Hepatocyte (in vitro differentiated cells): Measurements from ENCODE around the gene VGLL3. TPM values are rescaled to one million over a fixed set of nuclear protein-coding genes. Genes with fewer than 3 reads are reported as not detected.

Experiments
- DNase-seq: peaks from one replicate; pipeline ENCODE4 v3.0.0-alpha.2; 2016; ENCODE audit warnings: low spot score
- H2AFZ ChIP-seq: fragments of 200-600 bp; sonication (generic); 2 replicates; pipeline ENCODE4 v1.6.0; 2016; ENCODE audit warnings: antibody characterized with exemption, mild to moderate bottlenecking
- H3K27ac ChIP-seq: fragments of 200-600 bp; sonication (generic); 2 replicates; pipeline ENCODE4 v1.5.1; 2016; ENCODE audit warnings: mild to moderate bottlenecking
- H3K27me3 ChIP-seq: fragments of 200-600 bp; sonication (generic); 2 replicates; pipeline ENCODE4 v1.6.1; 2016
- H3K36me3 ChIP-seq: fragments of 200-600 bp; sonication (generic); replicated peaks from 2 replicates; pipeline ENCODE4 v1.5.1; 2016; ENCODE audit warnings: low read depth; ENCODE audit not compliant: insufficient read depth
- H3K4me1 ChIP-seq: fragments of 200-600 bp; sonication (generic); 2 replicates; pipeline ENCODE4 v1.5.1; 2016; ENCODE audit warnings: mild to moderate bottlenecking, moderate library complexity; ENCODE audit not compliant: insufficient read depth
- H3K4me2 ChIP-seq: fragments of 200-600 bp; sonication (generic); 2 replicates; pipeline ENCODE4 v1.6.0; 2016
- H3K4me3 ChIP-seq: fragments of 200-600 bp; sonication (generic); 2 replicates; pipeline ENCODE4 v1.5.1; 2016; ENCODE audit warnings: mild to moderate bottlenecking
- H3K79me2 ChIP-seq: fragments of 200-600 bp; sonication (generic); 2 replicates; pipeline ENCODE4 v1.6.0; 2017; ENCODE audit warnings: mild to moderate bottlenecking
- H3K9me2 ChIP-seq: fragments of 200-600 bp; sonication (generic); replicated peaks from 2 replicates; pipeline ENCODE4 v1.6.0; 2017; ENCODE audit warnings: mild to moderate bottlenecking; ENCODE audit not compliant: insufficient read depth
- H3K9me3 ChIP-seq: fragments of 200-600 bp; sonication (generic); 2 replicates; pipeline ENCODE4 v1.5.1; 2016; ENCODE audit warnings: low read depth, mild to moderate bottlenecking
- H4K20me1 ChIP-seq: fragments of 200-600 bp; sonication (generic); 2 replicates; pipeline ENCODE4 v1.6.0; 2016; ENCODE audit warnings: mild to moderate bottlenecking; ENCODE audit not compliant: insufficient read depth, poor library complexity, severe bottlenecking
- EZH2 ChIP-seq: fragments of 200-600 bp; sonication (generic); IDR thresholded peaks from 2 replicates; pipeline ENCODE4 v1.6.1; 2016; ENCODE audit warnings: antibody characterized with exemption, mild to moderate bottlenecking, borderline replicate concordance
- EZH2phosphoT487 ChIP-seq: fragments of 200-600 bp; sonication (generic); IDR thresholded peaks from one replicate; pipeline ENCODE4 v1.6.1; 2018; ENCODE audit warnings: antibody characterized with exemption, mild to moderate bottlenecking, low read depth, moderate library complexity; ENCODE audit not compliant: unreplicated experiment, severe bottlenecking
- WGBS: methylation state at CpG from one replicate; pipeline ENCODE4 v1.1.6; 2016; ENCODE audit warnings: low lambda C conversion rate; ENCODE audit errors: missing lambda C conversion rate; 5-methylcytosine and 5-hydroxymethylcytosine counted together
- polyA plus RNA-seq: library from polyadenylated mRNA; unstranded; fragments of >200 nt; fragmentation: Nextera tagmentation; extraction: Ambion mirVana; gene quantifications from 2 replicates; pipeline ENCODE4 v1.2.1, GENCODE V29; 2016
- total RNA-seq: library from RNA; depleted of rRNA; stranded (reverse); fragments of >200 nt; gene quantifications from 2 replicates; pipeline ENCODE4 v1.2.3, GENCODE V29; 2014
- TF ChIP-seq, protein P1 (sequence below): fragments of 200-600 bp; sonication (generic); IDR thresholded peaks from 2 replicates; pipeline ENCODE4 v1.5.1; 2016; ENCODE audit warnings: antibody characterized with exemption, mild to moderate bottlenecking; ENCODE audit not compliant: poor library complexity

The VGLL3 gene
- total and polyA plus RNA-seq, 2 experiments from 2014 or later = 6.9 to 18.7 TPM

DNA sequence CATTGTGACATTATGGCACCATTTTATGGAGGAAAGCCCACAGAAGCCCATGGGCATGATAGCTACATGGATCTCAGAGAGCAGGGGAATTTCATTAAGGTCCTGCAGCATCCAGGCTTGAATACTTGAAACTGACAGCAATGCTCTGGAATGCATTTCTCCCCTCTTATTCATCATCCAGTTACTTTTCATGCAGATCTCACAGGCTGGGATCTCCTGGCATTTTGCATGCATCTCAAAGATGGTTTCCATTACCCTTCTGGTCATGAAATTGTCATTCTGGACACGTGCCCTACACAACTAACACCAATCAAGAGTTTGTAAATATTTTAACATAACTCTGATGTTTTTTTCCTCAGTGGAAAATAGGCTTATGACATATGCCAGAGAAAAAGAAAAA is 32.4 kb downstream of the VGLL3 start:
- H2AFZ ChIP-seq = no peak overlapping the region
- H3K9me2 ChIP-seq = no peaks in the 10 kb centered on the region
- no peaks in the 10 kb centered on the region for H3K36me3 ChIP-seq
- DNase-seq = no peak
- H3K9me3 ChIP-seq = no peaks in the 10 kb centered on the region
- H4K20me1 ChIP-seq = no peaks in the 10 kb centered on the region
- H3K27ac ChIP-seq = no peak overlapping the region
- WGBS = 58% methylated on average over 1 of the region's 1 CpG
- H3K27me3 ChIP-seq = no peaks in the 10 kb centered on the region
- no peak overlapping the region for H3K4me2 ChIP-seq
- H3K79me2 ChIP-seq = no peaks in the 10 kb centered on the region
- H3K4me1 ChIP-seq = peaks cover 4% of the 10 kb centered on the region
- H3K4me3 ChIP-seq = no peak overlapping the region
- no peak for TF ChIP-seq EZH2phosphoT487
- TF ChIP-seq EZH2 = no peak
- TF ChIP-seq, protein P1, sequence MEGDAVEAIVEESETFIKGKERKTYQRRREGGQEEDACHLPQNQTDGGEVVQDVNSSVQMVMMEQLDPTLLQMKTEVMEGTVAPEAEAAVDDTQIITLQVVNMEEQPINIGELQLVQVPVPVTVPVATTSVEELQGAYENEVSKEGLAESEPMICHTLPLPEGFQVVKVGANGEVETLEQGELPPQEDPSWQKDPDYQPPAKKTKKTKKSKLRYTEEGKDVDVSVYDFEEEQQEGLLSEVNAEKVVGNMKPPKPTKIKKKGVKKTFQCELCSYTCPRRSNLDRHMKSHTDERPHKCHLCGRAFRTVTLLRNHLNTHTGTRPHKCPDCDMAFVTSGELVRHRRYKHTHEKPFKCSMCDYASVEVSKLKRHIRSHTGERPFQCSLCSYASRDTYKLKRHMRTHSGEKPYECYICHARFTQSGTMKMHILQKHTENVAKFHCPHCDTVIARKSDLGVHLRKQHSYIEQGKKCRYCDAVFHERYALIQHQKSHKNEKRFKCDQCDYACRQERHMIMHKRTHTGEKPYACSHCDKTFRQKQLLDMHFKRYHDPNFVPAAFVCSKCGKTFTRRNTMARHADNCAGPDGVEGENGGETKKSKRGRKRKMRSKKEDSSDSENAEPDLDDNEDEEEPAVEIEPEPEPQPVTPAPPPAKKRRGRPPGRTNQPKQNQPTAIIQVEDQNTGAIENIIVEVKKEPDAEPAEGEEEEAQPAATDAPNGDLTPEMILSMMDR = no peak

DNA sequence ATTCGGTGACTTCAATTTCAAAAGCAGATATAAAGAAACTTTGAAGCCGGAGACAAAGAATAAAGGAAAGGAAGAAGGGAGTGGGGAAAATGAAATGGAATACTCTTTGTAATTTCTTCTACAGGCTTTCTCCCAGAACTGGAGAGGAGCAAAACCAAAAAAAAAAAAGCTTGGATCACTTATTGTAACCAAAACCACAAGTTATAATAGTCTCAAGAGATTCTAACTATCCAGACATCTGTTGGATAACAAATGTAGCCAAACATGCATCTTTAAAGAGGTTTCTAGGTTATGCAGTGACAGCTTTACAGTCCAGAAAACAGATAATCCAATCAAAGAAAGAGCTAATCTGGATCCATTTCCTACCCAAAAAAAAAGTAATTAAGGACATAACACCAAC is 36.2 kb downstream of the VGLL3 start:
- Histone ChIP-seq H4K20me1 (no peaks in the 10 kb centered on the region), H3K27me3 (no peaks in the 10 kb centered on the region), H3K27ac (no peak overlapping the region), H3K79me2 (no peaks in the 10 kb centered on the region), H3K9me2 (no peaks in the 10 kb centered on the region), H3K4me2 (peak overlapping the region; percentile 47), H3K4me1 (peaks cover 4% of the 10 kb centered on the region), H3K9me3 (no peaks in the 10 kb centered on the region), H3K36me3 (no peaks in the 10 kb centered on the region), H3K4me3 (no peak overlapping the region), H2AFZ (no peak overlapping the region)
- DNase-seq = no peak
- WGBS = 60% methylated on average over 2 of the region's 2 CpGs
- TF ChIP-seq, protein P1 = no peak
- TF ChIP-seq EZH2 (no peak), EZH2phosphoT487 (no peak)

DNA sequence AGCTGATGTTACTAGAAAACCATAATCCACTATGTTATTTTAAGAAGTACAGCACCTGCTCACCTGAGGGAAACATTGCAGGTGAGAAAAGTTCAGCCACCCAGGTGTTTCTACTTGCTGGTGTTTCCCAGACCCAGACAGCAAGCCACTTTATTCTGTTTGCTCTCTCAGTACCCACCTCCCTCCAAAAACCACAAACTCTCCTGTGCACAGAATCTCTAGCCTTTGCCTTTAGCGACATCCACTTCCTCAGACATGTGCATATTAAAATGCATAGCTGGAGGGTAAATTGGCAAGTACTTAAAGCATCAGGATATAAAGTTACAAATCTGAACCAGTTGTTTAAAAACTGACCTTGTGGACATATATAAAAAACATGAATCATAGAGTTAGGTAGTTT is 36.7 kb downstream of the VGLL3 start:
- Histone ChIP-seq H4K20me1 (no peaks in the 10 kb centered on the region), H3K9me2 (no peaks in the 10 kb centered on the region), H3K4me3 (no peak overlapping the region), H3K4me1 (peaks cover 4% of the 10 kb centered on the region), H2AFZ (no peak overlapping the region), H3K36me3 (no peaks in the 10 kb centered on the region), H3K4me2 (peak overlapping the region; percentile 47), H3K27me3 (no peaks in the 10 kb centered on the region), H3K27ac (no peak overlapping the region), H3K9me3 (no peaks in the 10 kb centered on the region), H3K79me2 (no peaks in the 10 kb centered on the region)
- DNase-seq = no peak
- WGBS = 27% methylated on average over 1 of the region's 1 CpG
- TF ChIP-seq, protein P1 = no peak

DNA sequence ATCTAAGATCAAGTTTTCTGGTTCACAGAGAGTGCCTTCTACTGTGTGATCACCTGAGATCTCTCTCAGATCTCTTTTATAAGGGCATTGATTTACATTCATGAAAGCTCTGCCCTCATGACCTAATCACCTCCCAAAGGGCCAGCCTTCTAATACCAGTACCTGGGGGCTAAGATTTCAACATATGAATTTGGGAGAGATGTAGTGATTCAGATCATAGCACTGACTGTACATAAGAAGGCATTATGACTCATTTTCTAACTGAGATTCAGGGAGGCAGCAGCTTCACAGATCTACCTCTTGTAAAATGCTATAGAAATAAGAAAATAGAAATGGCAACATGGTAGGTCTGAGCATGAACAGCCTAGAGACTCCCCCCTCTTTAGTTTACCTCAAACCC is 39.6 kb downstream of the VGLL3 start:
- Histone ChIP-seq H3K27ac (no peak overlapping the region), H3K79me2 (no peaks in the 10 kb centered on the region), H3K4me1 (peaks cover 4% of the 10 kb centered on the region), H2AFZ (no peak overlapping the region), H4K20me1 (no peaks in the 10 kb centered on the region), H3K27me3 (no peaks in the 10 kb centered on the region), H3K4me3 (no peak overlapping the region), H3K36me3 (no peaks in the 10 kb centered on the region), H3K9me3 (no peaks in the 10 kb centered on the region), H3K4me2 (no peak overlapping the region), H3K9me2 (no peaks in the 10 kb centered on the region)
- no peak for DNase-seq
- no peak for TF ChIP-seq EZH2phosphoT487
- TF ChIP-seq, protein P1 = no peak
- TF ChIP-seq EZH2 = no peak
